Upper lobe of left lung (tissue), 4 donors: Measurements from ENCODE around the gene PITPNM3.

Experiments
- CTCF ChIP-seq, 6 experiments: fragments of 450-650 bp in 4 of 6; fragments of 200-600 bp in 2 of 6; sonication (generic) in 2 of 6; IDR thresholded peaks; one replicate each; pipeline ENCODE4 v1.5.1; 2016 to 2019; ENCODE audit warnings: antibody characterized with exemption in 6 of 6
- POLR2AphosphoS5 ChIP-seq, 2 donors: sonication (generic); formaldehyde crosslinking; IDR thresholded peaks; one replicate each; pipeline ENCODE4 v1.5.1; 2017; ENCODE audit warnings: antibody characterized with exemption in 2 of 2

- no peak for TF ChIP-seq CTCF (IDR thresholded peaks at IDR 0.05)
- TF ChIP-seq POLR2AphosphoS5 (IDR thresholded peaks at IDR 0.05), result no peak
Measured at GRCh38 chr17:6477831-6478383, 78.4 kb downstream of the PITPNM3 start.
